Measurements from ENCODE around the gene OR52D1. TPM values are rescaled to one million over a fixed set of nuclear protein-coding genes. Genes with fewer than 3 reads are reported as not detected.

Gene OR52D1
- total RNA-seq, 1 donor from 2014 or later = not detected

DNA sequence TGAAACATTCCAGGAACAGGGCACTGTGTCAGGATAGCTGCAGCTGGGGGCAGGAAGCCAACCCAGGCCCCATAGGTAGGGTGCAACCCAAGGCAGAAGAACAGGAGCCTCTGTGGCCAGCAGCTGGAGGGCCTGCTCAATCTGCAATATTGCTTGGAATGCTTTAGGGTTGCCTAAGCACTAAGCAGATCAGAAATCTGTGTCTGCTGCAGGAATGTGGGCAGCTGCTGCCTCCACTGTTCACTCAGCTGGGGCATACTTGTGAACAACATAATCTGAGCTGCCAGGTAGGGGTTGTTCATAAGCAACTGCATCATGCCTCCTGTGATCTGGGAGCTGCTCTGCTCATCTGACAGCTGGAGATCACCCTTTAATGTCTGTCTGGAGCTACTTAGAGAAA lies 26.4 kb downstream of the OR52D1 start:
- Histone ChIP-seq H3K36me3 (ENCODE audit: control insufficient read depth, insufficient read depth, low read length) (no peaks in the 10 kb centered on the region), H3K27me3 (ENCODE audit: control insufficient read depth, insufficient read depth, low read length) (no peaks in the 10 kb centered on the region), H3K4me3 (ENCODE audit: low read depth, low read length) (no peak overlapping the region)
- no peak for TF ChIP-seq CTCF (IDR thresholded peaks at IDR 0.05; ENCODE audit: insufficient read depth, low read length, poor library complexity, severe bottlenecking)
- no peak for DNase-seq (ENCODE audit: low read depth)

- no peak for TF ChIP-seq CTCF (IDR thresholded peaks at IDR 0.05; ENCODE audit: insufficient read depth, low read length, poor library complexity, severe bottlenecking)
- Histone ChIP-seq H3K4me3 (ENCODE audit: low read depth, low read length) (no peak within 1 kb of the TSS), H3K36me3 (ENCODE audit: control insufficient read depth, insufficient read depth, low read length) (no peaks in the 10 kb centered on the region), H3K27me3 (ENCODE audit: control insufficient read depth, insufficient read depth, low read length) (no peaks in the 10 kb centered on the region)
- no peak for DNase-seq (ENCODE audit: low read depth)
Observed at GRCh38 chr11:5516599-5516998, 28.1 kb downstream of the OR52D1 start, which contains the start of gene UBQLNL. Gene UBQLNL, minus strand, starts transcription at chr11:5516699. Its CDS starts 258 bp downstream, at chr11:5516441.

GRCh38 chr11:5521540-5521939 lies 33.1 kb downstream of the OR52D1 start:
- Histone ChIP-seq H3K27me3 (ENCODE audit: control insufficient read depth, insufficient read depth, low read length) (no peaks in the 10 kb centered on the region), H3K36me3 (ENCODE audit: control insufficient read depth, insufficient read depth, low read length) (no peaks in the 10 kb centered on the region), H3K4me3 (ENCODE audit: low read depth, low read length) (no peak overlapping the region)
- DNase-seq (ENCODE audit: low read depth) = no peak
- TF ChIP-seq CTCF (IDR thresholded peaks at IDR 0.05; ENCODE audit: insufficient read depth, low read length, poor library complexity, severe bottlenecking) = no peak

GRCh38 chr11:5522308-5522707 lies 33.8 kb downstream of the OR52D1 start:
- TF ChIP-seq CTCF (IDR thresholded peaks at IDR 0.05; ENCODE audit: insufficient read depth, low read length, poor library complexity, severe bottlenecking) = no peak
- Histone ChIP-seq H3K27me3 (ENCODE audit: control insufficient read depth, insufficient read depth, low read length) (no peaks in the 10 kb centered on the region), H3K4me3 (ENCODE audit: low read depth, low read length) (no peak overlapping the region), H3K36me3 (ENCODE audit: control insufficient read depth, insufficient read depth, low read length) (no peaks in the 10 kb centered on the region)
- no peak for DNase-seq (ENCODE audit: low read depth)

DNA sequence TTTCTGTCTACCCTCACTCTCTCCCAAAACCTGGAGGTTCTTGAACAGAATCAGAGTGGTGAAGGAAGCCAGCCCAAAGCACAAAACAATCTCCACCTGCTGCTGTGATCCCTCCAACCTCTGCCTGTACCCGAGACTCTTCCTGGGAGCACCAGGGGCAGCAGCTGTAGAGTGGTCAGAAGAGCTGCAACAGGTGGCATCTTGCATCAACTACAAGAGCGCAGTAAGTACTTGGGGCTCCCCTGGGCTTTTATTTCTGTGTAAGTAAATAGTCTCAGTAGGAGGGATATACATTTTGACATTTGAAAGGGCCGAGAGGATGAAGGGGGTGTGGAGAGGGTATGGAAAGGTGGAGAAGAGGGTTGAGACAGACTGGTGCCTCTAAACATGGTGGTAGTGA lies 36.3 kb downstream of the OR52D1 start:
- Histone ChIP-seq H3K4me3 (ENCODE audit: low read depth, low read length) (no peak overlapping the region), H3K27me3 (ENCODE audit: control insufficient read depth, insufficient read depth, low read length) (no peaks in the 10 kb centered on the region), H3K36me3 (ENCODE audit: control insufficient read depth, insufficient read depth, low read length) (no peaks in the 10 kb centered on the region)
- TF ChIP-seq CTCF (IDR thresholded peaks at IDR 0.05; ENCODE audit: insufficient read depth, low read length, poor library complexity, severe bottlenecking) = no peak
- no peak for DNase-seq (ENCODE audit: low read depth)

- no peak for DNase-seq (ENCODE audit: low read depth)
- no peak overlapping the region for H3K4me3 ChIP-seq (ENCODE audit: low read depth, low read length)
- H3K36me3 ChIP-seq (ENCODE audit: control insufficient read depth, insufficient read depth, low read length) = no peaks in the 10 kb centered on the region
- H3K27me3 ChIP-seq (ENCODE audit: control insufficient read depth, insufficient read depth, low read length) = no peaks in the 10 kb centered on the region
- TF ChIP-seq CTCF (IDR thresholded peaks at IDR 0.05; ENCODE audit: insufficient read depth, low read length, poor library complexity, severe bottlenecking) = no peak
Observed at GRCh38 chr11:5527716-5528115, 39.2 kb downstream of the OR52D1 start.

Data from kidney epithelial cell (primary cell).